CD14-positive monocyte (primary cell): ENCODE data around the gene PRMT2. TPM values are rescaled to one million over a fixed set of nuclear protein-coding genes. Genes with fewer than 3 reads are reported as not detected.

Experiments used
- DNase-seq, 3 donors: peaks; one replicate each; pipeline ENCODE4 v3.0.0-alpha.2; 2011 to 2022
- H2AFZ ChIP-seq: 2 replicates; pipeline ENCODE4 v1.6.0; 2012; ENCODE audit warnings: mild to moderate bottlenecking, low read depth, low read length, inconsistent platforms; ENCODE audit not compliant: insufficient read depth, poor library complexity, severe bottlenecking
- H3K27ac ChIP-seq, 2 donors: 1 replicate in 1 of 2; 2 replicates in 1 of 2; pipeline ENCODE4 v1.5.1; 2012 to 2013; ENCODE audit warnings: low read length in 2 of 2, control low read depth in 1 of 2, inconsistent platforms in 1 of 2, low read depth in 1 of 2, mild to moderate bottlenecking in 1 of 2
- H3K27me3 ChIP-seq, 2 donors: one replicate each; pipeline versions ENCODE4 v1.6.0 to v1.6.1; 2011 to 2013; ENCODE audit warnings: low read length in 2 of 2; ENCODE audit not compliant: control insufficient read depth in 2 of 2, insufficient read depth in 2 of 2
- H3K36me3 ChIP-seq, 2 donors: replicated peaks in 1 of 2; 1 replicate in 1 of 2; 2 replicates in 1 of 2; pipeline versions ENCODE4 v1.5.1 to v1.6.1; 2012 to 2013; ENCODE audit warnings: low read length in 2 of 2, control low read depth in 1 of 2, inconsistent platforms in 1 of 2, mild to moderate bottlenecking in 1 of 2; ENCODE audit not compliant: insufficient read depth in 2 of 2, control insufficient read depth in 1 of 2
- H3K4me1 ChIP-seq, 2 donors: 1 replicate in 1 of 2; 2 replicates in 1 of 2; pipeline versions ENCODE4 v1.5.1 to v1.6.1; 2012 to 2013; ENCODE audit warnings: low read length in 2 of 2, control low read depth in 1 of 2, inconsistent platforms in 1 of 2, mild to moderate bottlenecking in 1 of 2, moderate library complexity in 1 of 2; ENCODE audit not compliant: insufficient read depth in 2 of 2, control insufficient read depth in 1 of 2
- H3K4me2 ChIP-seq: replicated peaks from 2 replicates; pipeline ENCODE3; 2012; ENCODE audit warnings: low read length, moderate library complexity, mild to moderate bottlenecking; ENCODE audit not compliant: poor library complexity, severe bottlenecking; ENCODE audit errors: extremely low read depth
- H3K4me3 ChIP-seq, 3 experiments: fragments of 200-600 bp in 1 of 3; sonication (generic) in 1 of 3; replicated peaks in 1 of 3; 1 replicate in 2 of 3; 2 replicates in 1 of 3; pipeline ENCODE4 v1.5.1; 2011 to 2013; ENCODE audit warnings: low read length in 3 of 3, mild to moderate bottlenecking in 3 of 3, control low read depth in 2 of 3, low read depth in 2 of 3, inconsistent platforms in 1 of 3, moderate library complexity in 1 of 3
- H3K79me2 ChIP-seq: 2 replicates; pipeline ENCODE4 v1.6.0; 2012; ENCODE audit warnings: mild to moderate bottlenecking, control low read depth, inconsistent platforms, low read length, moderate library complexity; ENCODE audit not compliant: insufficient read depth
- H3K9ac ChIP-seq: 2 replicates; pipeline ENCODE4 v1.6.0; 2017; ENCODE audit warnings: low read length, mild to moderate bottlenecking; ENCODE audit not compliant: insufficient read depth, poor library complexity, severe bottlenecking
- H3K9me3 ChIP-seq, 2 donors: replicated peaks in 1 of 2; 1 replicate in 1 of 2; 2 replicates in 1 of 2; pipeline versions ENCODE4 v1.5.1 to v1.6.1; 2012 to 2013; ENCODE audit warnings: low read length in 2 of 2, control low read depth in 1 of 2; ENCODE audit not compliant: control insufficient read depth in 1 of 2, insufficient read depth in 1 of 2
- H4K20me1 ChIP-seq: 2 replicates; pipeline ENCODE4 v1.6.0; 2012; ENCODE audit warnings: mild to moderate bottlenecking, low read length, control low read depth, moderate library complexity; ENCODE audit not compliant: insufficient read depth
- H3K27ac Mint-ChIP-seq, 7 donors: one replicate each; pipeline ENCODE4 v1.8.0; 2020; ENCODE audit warnings: mild to moderate bottlenecking in 7 of 7, mixed read lengths in 7 of 7, moderate library complexity in 6 of 7, inconsistent platforms in 2 of 7
- H3K27me3 Mint-ChIP-seq, 3 donors: one replicate each; pipeline ENCODE4 v1.8.0; 2021 to 2022; ENCODE audit warnings: low read depth in 3 of 3, mild to moderate bottlenecking in 3 of 3, mixed read lengths in 3 of 3, moderate library complexity in 3 of 3, inconsistent platforms in 1 of 3
- H3K36me3 Mint-ChIP-seq, 2 donors: one replicate each; pipeline ENCODE4 v1.8.0; 2020; ENCODE audit warnings: mixed read lengths in 2 of 2, inconsistent platforms in 1 of 2, mild to moderate bottlenecking in 1 of 2
- H3K4me1 Mint-ChIP-seq: one replicate; pipeline ENCODE4 v1.8.0; 2020; ENCODE audit warnings: mild to moderate bottlenecking, mixed read lengths
- H3K4me3 Mint-ChIP-seq, 2 donors: one replicate each; pipeline ENCODE4 v1.8.0; 2020; ENCODE audit warnings: mild to moderate bottlenecking in 2 of 2, mixed read lengths in 2 of 2, moderate library complexity in 1 of 2
- H3K9me3 Mint-ChIP-seq, 7 donors: one replicate each; pipeline ENCODE4 v1.8.0; 2020 to 2022; ENCODE audit warnings: mixed read lengths in 7 of 7, mild to moderate bottlenecking in 6 of 7, moderate library complexity in 6 of 7, inconsistent platforms in 2 of 7
- WGBS: methylation state at CpG from one replicate; pipeline ENCODE4 v1.1.5; 2013; ENCODE audit warnings: missing lambda C conversion rate; ENCODE audit not compliant: insufficient coverage; 5-methylcytosine and 5-hydroxymethylcytosine counted together
- intact Hi-C, 2 donors: fragments of 100-400 bp; cut with micrococcal nuclease; formaldehyde crosslinking; loops; one replicate each; pipeline versions ENCODE4 v1.15.0 to v1.15.1; 2023
- polyA plus RNA-seq, 3 donors: library from polyadenylated mRNA; depleted of rRNA in 1 of 3; unstranded in 2 of 3; stranded (reverse) in 1 of 3; fragments of 300-500 nt in 2 of 3; fragments of >200 nt in 1 of 3; fragmentation: Illumina TruSeq in 2 of 3; gene quantifications; 1 replicate in 2 of 3; 2 replicates in 1 of 3; pipeline ENCODE4 v1.2.3, GENCODE V29; 2012 to 2021
- TF ChIP-seq, protein P1 (sequence below): fragments of 200-600 bp; IDR thresholded peaks from one replicate; pipeline ENCODE4 v1.8.0; 2022; ENCODE audit warnings: antibody characterized with exemption, mild to moderate bottlenecking

The PRMT2 gene
- polyA plus RNA-seq, 3 donors = 71.5 to 106 (median 77.2) TPM

DNA sequence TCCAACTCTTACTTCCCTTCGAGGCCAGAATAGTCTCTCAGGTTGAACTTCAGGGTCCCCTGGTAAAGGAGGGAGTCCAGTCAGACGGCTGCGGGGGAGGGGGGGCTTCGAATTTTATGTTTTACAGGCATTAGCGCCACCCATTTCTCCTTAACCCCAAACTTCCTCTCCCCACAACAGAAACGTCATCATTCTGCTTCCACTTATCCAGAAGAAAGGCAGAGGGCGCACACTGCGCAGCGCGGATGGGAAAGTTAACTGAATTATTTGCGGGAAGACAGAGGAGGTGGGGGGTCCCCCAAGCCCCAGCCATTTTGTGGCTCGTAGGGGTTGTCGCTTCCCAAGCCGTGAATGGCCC, 529 bp upstream of the PRMT2 start:
- Histone ChIP-seq H3K79me2 (peaks cover 44% of the 10 kb centered on the region), H3K4me1 (peaks cover 27 to 46% of the 10 kb centered on the region in 2 donors), H3K4me2 (peak overlapping the region; percentile 93), H3K36me3 (peaks cover 2 to 7% of the 10 kb centered on the region in 2 donors), H2AFZ (peak overlapping the region; percentile 85), H3K4me3 (peak overlapping the region; percentile 59 to 91 (median 90)), H3K9me3 (no peaks in the 10 kb centered on the region), H3K27me3 (no peaks in the 10 kb centered on the region), H3K27ac (peak overlapping the region; percentile 95 to 96), H3K9ac (peak overlapping the region; percentile 93), H4K20me1 (peaks cover 36% of the 10 kb centered on the region)
- 0% methylated on average over 3 of the region's 14 CpGs for WGBS
- Mint-ChIP-seq H3K4me3 (peak overlapping the region; percentile 86 to 91), H3K27me3 (peaks cover 0 to 2% (median 0%) of the 10 kb centered on the region in 3 donors), H3K36me3 (peaks cover 7 to 9% of the 10 kb centered on the region in 2 donors), H3K9me3 (peaks cover 0 to 2% (median 0%) of the 10 kb centered on the region in 7 donors), H3K4me1 (peaks cover 45% of the 10 kb centered on the region), H3K27ac (peak overlapping the region; percentile 91 to 98 (median 97))
- TF ChIP-seq, protein P1, sequence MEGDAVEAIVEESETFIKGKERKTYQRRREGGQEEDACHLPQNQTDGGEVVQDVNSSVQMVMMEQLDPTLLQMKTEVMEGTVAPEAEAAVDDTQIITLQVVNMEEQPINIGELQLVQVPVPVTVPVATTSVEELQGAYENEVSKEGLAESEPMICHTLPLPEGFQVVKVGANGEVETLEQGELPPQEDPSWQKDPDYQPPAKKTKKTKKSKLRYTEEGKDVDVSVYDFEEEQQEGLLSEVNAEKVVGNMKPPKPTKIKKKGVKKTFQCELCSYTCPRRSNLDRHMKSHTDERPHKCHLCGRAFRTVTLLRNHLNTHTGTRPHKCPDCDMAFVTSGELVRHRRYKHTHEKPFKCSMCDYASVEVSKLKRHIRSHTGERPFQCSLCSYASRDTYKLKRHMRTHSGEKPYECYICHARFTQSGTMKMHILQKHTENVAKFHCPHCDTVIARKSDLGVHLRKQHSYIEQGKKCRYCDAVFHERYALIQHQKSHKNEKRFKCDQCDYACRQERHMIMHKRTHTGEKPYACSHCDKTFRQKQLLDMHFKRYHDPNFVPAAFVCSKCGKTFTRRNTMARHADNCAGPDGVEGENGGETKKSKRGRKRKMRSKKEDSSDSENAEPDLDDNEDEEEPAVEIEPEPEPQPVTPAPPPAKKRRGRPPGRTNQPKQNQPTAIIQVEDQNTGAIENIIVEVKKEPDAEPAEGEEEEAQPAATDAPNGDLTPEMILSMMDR = peak; percentile 10
- DNase-seq = peak; percentile 69 to 79 (median 74)
- intact Hi-C loops = no loop called here

GRCh38 chr21:46636181-46636512, 673 bp downstream of the PRMT2 start:
- peaks cover 7 to 15% of the 10 kb centered on the region in 2 donors for H3K36me3 ChIP-seq
- intact Hi-C loops = no loop called here
- TF ChIP-seq, protein P1 = no peak
- peak overlapping the region; percentile 59 to 91 (median 90) for H3K4me3 ChIP-seq
- H3K4me2 ChIP-seq = peak overlapping the region; percentile 93
- peak overlapping the region; percentile 95 to 96 for H3K27ac ChIP-seq
- peak overlapping the region; percentile 93 for H3K9ac ChIP-seq
- H3K27ac Mint-ChIP-seq = peak overlapping the region; percentile 91 to 98 (median 97)
- H2AFZ ChIP-seq = peak overlapping the region; percentile 72
- peaks cover 43% of the 10 kb centered on the region for H4K20me1 ChIP-seq
- H3K9me3 ChIP-seq = no peaks in the 10 kb centered on the region
- H3K4me1 ChIP-seq = peaks cover 27 to 46% of the 10 kb centered on the region in 2 donors
- no peak for DNase-seq
- no peaks in the 10 kb centered on the region for H3K27me3 Mint-ChIP-seq
- H3K4me1 Mint-ChIP-seq = peaks cover 45% of the 10 kb centered on the region
- H3K4me3 Mint-ChIP-seq = peak overlapping the region; percentile 86 to 91
- WGBS = 0% methylated on average over 1 of the region's 8 CpGs
- H3K79me2 ChIP-seq = peaks cover 55% of the 10 kb centered on the region
- peaks cover 19% of the 10 kb centered on the region in 2 donors for H3K36me3 Mint-ChIP-seq
- peaks cover 0 to 2% (median 0%) of the 10 kb centered on the region in 7 donors for H3K9me3 Mint-ChIP-seq
- H3K27me3 ChIP-seq = no peaks in the 10 kb centered on the region
